GM12878 (cell line): ENCODE results near the gene IFNA21. TPM values are rescaled to one million over a fixed set of nuclear protein-coding genes. Genes with fewer than 3 reads are reported as not detected.
"Not testable (repeated sequence)": the region's sequence is repeated elsewhere in the genome, so short reads cannot be mapped to it uniquely, and the experiment has no call there.

Experiments used
- ATAC-seq: fragments of 200-7000 bp; cut with Tn5 transposase; 3 replicates; pipeline ENCODE4 v1.9.1; 2020; ENCODE audit warnings: mild to moderate bottlenecking, moderate library complexity
- BruUV-seq: library from RNA; stranded (reverse); fragments of 400-500 nt; replicated peaks from 2 replicates; lab custom pipeline; 2021; lab: Mats Ljungman, UMichigan
- CTCF ChIA-PET: fragments of 300-600 bp; sonication (Branson Sonifier 250); formaldehyde crosslinking; extraction: SDS; loops from one replicate; lab custom pipeline; 2021; ENCODE audit warnings: inconsistent platforms; lab: Yijun Ruan, JAX
- POLR2A ChIA-PET: fragments of 350-600 bp; formaldehyde crosslinking; extraction: SDS; loops from one replicate; lab custom pipeline; 2021; ENCODE audit warnings: inconsistent platforms; lab: Charles Lee
- RAD21 ChIA-PET: fragments of 300-600 bp; sonication (Branson Sonifier 250); formaldehyde crosslinking; loops from one replicate; lab custom pipeline; 2023; ENCODE audit warnings: antibody characterized with exemption; ENCODE audit not compliant: unreplicated experiment; lab: Charles Lee
- SMC1A ChIA-PET: fragments of 300-600 bp; sonication (Branson Sonifier 250); formaldehyde crosslinking; loops from one replicate; lab custom pipeline; 2023; ENCODE audit not compliant: unreplicated experiment, uncharacterized antibody; lab: Charles Lee
- DNase-seq: peaks from one replicate; pipeline ENCODE4 v3.0.0-alpha.2; 2011; ENCODE audit warnings: low read depth, low spot score
- FAIRE-seq: peaks from 3 replicates; lab custom pipeline; 2011; peaks lifted over from hg19 to GRCh38; lab: Jason Lieb, UNC
- H2AFZ ChIP-seq: 2 replicates; pipeline ENCODE4 v1.6.0; 2011; ENCODE audit warnings: low read depth, low read length, control low read depth; ENCODE audit not compliant: control insufficient read depth
- H3K27ac ChIP-seq: 2 replicates; pipeline ENCODE4 v1.5.1; 2011; ENCODE audit warnings: control low read depth; ENCODE audit not compliant: control insufficient read depth, insufficient read depth
- H3K27me3 ChIP-seq, 2 experiments: replicated peaks in 1 of 2; 2 replicates each; pipeline versions ENCODE4 v1.6.0 to v1.6.1; 2011; ENCODE audit warnings: low read length in 1 of 2; ENCODE audit not compliant: control insufficient read depth in 2 of 2, insufficient read depth in 2 of 2
- H3K36me3 ChIP-seq, 2 experiments: 2 replicates each; pipeline ENCODE4 v1.5.1; 2011; ENCODE audit warnings: low read length in 1 of 2; ENCODE audit not compliant: control insufficient read depth in 2 of 2, insufficient read depth in 2 of 2
- H3K4me1 ChIP-seq: 2 replicates; pipeline ENCODE4 v1.6.1; 2011; ENCODE audit warnings: mild to moderate bottlenecking, low read length, moderate library complexity, mixed read lengths; ENCODE audit not compliant: control insufficient read depth, insufficient read depth
- H3K4me2 ChIP-seq: 2 replicates; pipeline ENCODE4 v1.6.0; 2011; ENCODE audit warnings: control low read depth; ENCODE audit not compliant: control insufficient read depth, insufficient read depth
- H3K4me3 ChIP-seq: fragments of 200-600 bp; sonication (generic); 2 replicates; pipeline ENCODE4 v1.5.1; 2016
- H3K79me2 ChIP-seq: 2 replicates; pipeline ENCODE4 v1.6.0; 2011; ENCODE audit warnings: low read length; ENCODE audit not compliant: control insufficient read depth, insufficient read depth
- H3K9ac ChIP-seq: 2 replicates; pipeline ENCODE4 v1.8.0; 2011; ENCODE audit warnings: low read length, control low read depth, mixed read lengths; ENCODE audit not compliant: control insufficient read depth, insufficient read depth
- H3K9me3 ChIP-seq: replicated peaks from 3 replicates; pipeline ENCODE4 v1.5.1; 2011; ENCODE audit warnings: mild to moderate bottlenecking, low read length; ENCODE audit not compliant: control insufficient read depth, insufficient read depth
- H4K20me1 ChIP-seq: 2 replicates; pipeline ENCODE4 v1.6.0; 2011; ENCODE audit not compliant: control insufficient read depth, insufficient read depth
- RAD21 ChIP-seq: IDR thresholded peaks from 2 replicates; pipeline ENCODE4 v1.6.1; 2011; ENCODE audit warnings: mild to moderate bottlenecking, low read depth, low read length, moderate library complexity; ENCODE audit not compliant: insufficient read depth
- SMC3 ChIP-seq: IDR thresholded peaks from 2 replicates; pipeline ENCODE4 v1.6.1; 2011; ENCODE audit warnings: low read length, improper control_type of control experiment, borderline replicate concordance
- YY1 ChIP-seq: IDR thresholded peaks from 2 replicates; pipeline ENCODE4 v1.6.1; 2011; ENCODE audit warnings: low read depth, mild to moderate bottlenecking, low read length
- WGBS: methylation state at CpG from one replicate; pipeline ENCODE4 v1.1.6; 2016; ENCODE audit warnings: low lambda C conversion rate; ENCODE audit not compliant: insufficient replicate concordance, insufficient coverage; ENCODE audit errors: missing lambda C conversion rate; 5-methylcytosine and 5-hydroxymethylcytosine counted together
- in situ Hi-C: fragments of 300-500 bp; cut with MboI; formaldehyde crosslinking; loops from 9 replicates; pipeline ENCODE4 v1.14.3; 2018; ENCODE audit warnings: mixed read lengths
- intact Hi-C: fragments of 100-400 bp; cut with micrococcal nuclease; formaldehyde crosslinking; loops from one replicate; pipeline ENCODE4 v1.14.2; 2022; ENCODE audit not compliant: unreplicated experiment
- polyA plus RNA-seq, 11 experiments: library from polyadenylated mRNA; depleted of rRNA in 4 of 11; unstranded in 6 of 11; stranded (reverse) in 5 of 11; fragments of >200 nt; fragmentation: Nextera tagmentation in 4 of 11; fragmentation: Illumina TruSeq in 1 of 11; extraction: Ambion mirVana in 4 of 11; extraction: Trizol in 1 of 11; gene quantifications; 1 replicate in 1 of 11; 2 replicates in 10 of 11; pipeline versions ENCODE4 v1.2.1 to v1.2.3, GENCODE V29; 2011 to 2016; ENCODE audit warnings: inconsistent platforms in 2 of 11, missing spikeins in 2 of 11, low read depth in 1 of 11
- total RNA-seq, 4 experiments: library from RNA; depleted of rRNA in 3 of 4; stranded (reverse); fragments of >200 nt in 3 of 4; fragmentation: Illumina TruSeq in 1 of 4; extraction: Trizol in 1 of 4; gene quantifications; 2 replicates each; pipeline versions ENCODE4 v1.2.1 to v1.2.3, GENCODE V29; 2013 to 2021
- TF ChIP-seq, protein P1 (sequence below), 3 experiments: IDR thresholded peaks in 2 of 3; conservative IDR thresholded peaks in 1 of 3; 2 replicates each; pipeline ENCODE4 v1.5.1; 2011; ENCODE audit warnings: low read depth in 3 of 3, low read length in 3 of 3, mild to moderate bottlenecking in 3 of 3, control low read depth in 2 of 3, moderate library complexity in 2 of 3, inconsistent platforms in 1 of 3, mixed read lengths in 1 of 3; ENCODE audit not compliant: control insufficient read depth in 2 of 3, insufficient read depth in 1 of 3; ENCODE audit errors: extremely low read depth in 1 of 3

IFNA21 gene
- total and polyA plus RNA-seq, 10 of the 15 experiments (the other 5 are each of a cell fraction or from before 2014, with no cell fraction given): not detected

- BruUV-seq, H3K4me2 ChIP-seq, H3K9me3 ChIP-seq, H3K79me2 ChIP-seq, H3K9ac ChIP-seq, H3K4me3 ChIP-seq, DNase-seq, POLR2A ChIA-PET, intact Hi-C loops, H3K27me3 ChIP-seq, H4K20me1 ChIP-seq, H2AFZ ChIP-seq, in situ Hi-C loops, H3K36me3 ChIP-seq, H3K27ac ChIP-seq, H3K4me1 ChIP-seq: not testable (repeated sequence)
- CTCF ChIA-PET: interaction anchor here (0.7 to 2.1 kb wide), 17 partner anchors 10 to 577 kb away, joined by 3 to 9 read pairs (median 3); no protein-coding TSS in a partner anchor
- RAD21 ChIA-PET: interaction anchor here (0.7 to 0.8 kb wide), 2 partner anchors 18 to 115 kb away, joined by 3 to 9 read pairs; no protein-coding TSS in a partner anchor
- 20% methylated on average over 4 of the region's 5 CpGs for WGBS
- TF ChIP-seq RAD21 (peak; percentile 57), SMC3 (peak; percentile 33; the same call in 1 of the 2 replicates), YY1 (peak; percentile 68)
- TF ChIP-seq, protein P1, sequence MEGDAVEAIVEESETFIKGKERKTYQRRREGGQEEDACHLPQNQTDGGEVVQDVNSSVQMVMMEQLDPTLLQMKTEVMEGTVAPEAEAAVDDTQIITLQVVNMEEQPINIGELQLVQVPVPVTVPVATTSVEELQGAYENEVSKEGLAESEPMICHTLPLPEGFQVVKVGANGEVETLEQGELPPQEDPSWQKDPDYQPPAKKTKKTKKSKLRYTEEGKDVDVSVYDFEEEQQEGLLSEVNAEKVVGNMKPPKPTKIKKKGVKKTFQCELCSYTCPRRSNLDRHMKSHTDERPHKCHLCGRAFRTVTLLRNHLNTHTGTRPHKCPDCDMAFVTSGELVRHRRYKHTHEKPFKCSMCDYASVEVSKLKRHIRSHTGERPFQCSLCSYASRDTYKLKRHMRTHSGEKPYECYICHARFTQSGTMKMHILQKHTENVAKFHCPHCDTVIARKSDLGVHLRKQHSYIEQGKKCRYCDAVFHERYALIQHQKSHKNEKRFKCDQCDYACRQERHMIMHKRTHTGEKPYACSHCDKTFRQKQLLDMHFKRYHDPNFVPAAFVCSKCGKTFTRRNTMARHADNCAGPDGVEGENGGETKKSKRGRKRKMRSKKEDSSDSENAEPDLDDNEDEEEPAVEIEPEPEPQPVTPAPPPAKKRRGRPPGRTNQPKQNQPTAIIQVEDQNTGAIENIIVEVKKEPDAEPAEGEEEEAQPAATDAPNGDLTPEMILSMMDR (IDR thresholded peaks at IDR 0.05 in 2 of 3, conservative IDR thresholded peaks at IDR 0.05 in 1 of 3; ENCODE audit: control insufficient read depth in 2 of 3, extremely low read depth in 1 of 3, insufficient read depth in 1 of 3, low read depth in 3 of 3, low read length in 3 of 3): peak; percentile 37 to 67 (median 47); a peak in 5 of 6 replicates
- ATAC-seq (peak; percentile 87), FAIRE-seq (peak; percentile 49)
- SMC1A ChIA-PET: interaction anchor here (0.6 to 1.5 kb wide), 5 partner anchors 18 to 1949 kb away, joined by 3 to 5 read pairs (median 3); no protein-coding TSS in a partner anchor
These were observed 47.2 kb upstream of the IFNA21 start for GRCh38 chr9:21213411-21214326.

- FAIRE-seq, H3K4me3 ChIP-seq, H3K9me3 ChIP-seq, H3K4me2 ChIP-seq, POLR2A ChIA-PET, BruUV-seq, RAD21 ChIA-PET, ATAC-seq, DNase-seq, H3K9ac ChIP-seq, H3K27me3 ChIP-seq, intact Hi-C loops, H2AFZ ChIP-seq, in situ Hi-C loops, H3K27ac ChIP-seq, H3K4me1 ChIP-seq, H3K79me2 ChIP-seq, H4K20me1 ChIP-seq, H3K36me3 ChIP-seq: not testable (repeated sequence)
- SMC1A ChIA-PET: interaction anchor here (1.4 to 1.5 kb wide), 2 partner anchors 17 to 108 kb away, joined by 3 to 5 read pairs; no protein-coding TSS in a partner anchor
- CTCF ChIA-PET: interaction anchor here (1.0 to 2.1 kb wide), 6 partner anchors 8 to 578 kb away, joined by 3 to 9 read pairs (median 5); no protein-coding TSS in a partner anchor
- WGBS: 14% methylated on average over 2 of the region's 2 CpGs
These were observed 45.7 kb upstream of the IFNA21 start for GRCh38 chr9:21212160-21212559.

- H2AFZ ChIP-seq, H3K4me1 ChIP-seq, in situ Hi-C loops, H3K4me2 ChIP-seq, H3K9me3 ChIP-seq, H3K27me3 ChIP-seq, H4K20me1 ChIP-seq, ATAC-seq, H3K79me2 ChIP-seq, BruUV-seq, FAIRE-seq, H3K4me3 ChIP-seq, SMC1A ChIA-PET, intact Hi-C loops, POLR2A ChIA-PET, DNase-seq, RAD21 ChIA-PET, H3K9ac ChIP-seq, H3K36me3 ChIP-seq, H3K27ac ChIP-seq: not testable (repeated sequence)
- CTCF ChIA-PET: interaction anchor here (1.0 kb wide), 1 partner anchor 116 kb away, joined by 3 read pairs; no protein-coding TSS in a partner anchor
- 0% methylated on average over 2 of the region's 2 CpGs for WGBS
These were observed 44.3 kb upstream of the IFNA21 start for GRCh38 chr9:21210782-21211181.
